H7 (cell line): ENCODE results near the gene KCNMA1. TPM values are rescaled to one million over a fixed set of nuclear protein-coding genes. Genes with fewer than 3 reads are reported as not detected.

Experiments
- DNase-seq: peaks from one replicate; pipeline ENCODE4 v3.0.0; 2012
- H3K27me3 ChIP-seq: 2 replicates; pipeline ENCODE4 v1.6.0; 2011; ENCODE audit warnings: mild to moderate bottlenecking, low read length; ENCODE audit not compliant: control insufficient read depth, insufficient read depth
- H3K36me3 ChIP-seq: replicated peaks from 2 replicates; pipeline ENCODE4 v1.5.1; 2011; ENCODE audit warnings: low read length; ENCODE audit not compliant: control insufficient read depth, insufficient read depth
- H3K4me3 ChIP-seq: 2 replicates; pipeline ENCODE4 v1.5.1; 2011; ENCODE audit warnings: low read depth, mild to moderate bottlenecking, control low read depth, low read length, moderate library complexity; ENCODE audit not compliant: insufficient read depth
- total RNA-seq: library from RNA; depleted of rRNA; stranded (reverse); fragments of >200 nt; shearing (Covaris generic); gene quantifications from 2 replicates; pipeline ENCODE4 v1.2.3, GENCODE V29; 2014

Gene KCNMA1
- total RNA-seq, 1 experiment from 2014 or later: 0.94 TPM

DNA sequence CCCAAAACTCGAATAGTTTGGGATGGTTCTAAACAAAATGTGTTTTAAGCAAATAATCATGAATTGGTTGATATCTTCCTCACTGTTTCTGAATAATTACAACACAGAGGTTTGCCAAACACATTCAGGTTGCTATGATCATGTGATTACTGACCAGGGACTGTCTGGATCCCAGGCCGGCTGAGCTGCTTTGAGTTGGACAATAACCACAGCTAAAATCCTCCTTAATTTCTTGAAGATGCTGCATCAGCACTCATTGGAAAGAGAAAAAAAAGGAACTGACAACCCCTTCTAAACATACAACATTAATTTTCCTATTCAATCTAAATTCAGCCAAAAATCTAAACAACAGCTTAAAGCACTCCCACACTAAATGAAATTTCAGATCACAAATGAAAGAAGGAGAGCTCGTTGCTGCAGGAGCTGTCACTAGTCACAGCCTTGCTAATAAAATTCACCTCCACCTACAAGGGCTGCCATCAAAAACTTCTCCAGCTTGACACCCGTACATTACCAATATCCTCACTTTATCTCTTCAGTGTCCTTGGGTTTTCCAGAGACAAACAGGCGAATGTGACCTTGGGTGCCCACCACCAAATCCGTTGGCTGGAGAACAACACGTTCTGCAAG is 560.2 kb downstream of the KCNMA1 start:
- H3K36me3 ChIP-seq: no peaks in the 10 kb centered on the region
- no peak overlapping the region for H3K4me3 ChIP-seq
- DNase-seq: no peak
- no peaks in the 10 kb centered on the region for H3K27me3 ChIP-seq

- DNase-seq: no peak
- no peaks in the 10 kb centered on the region for H3K27me3 ChIP-seq
- H3K36me3 ChIP-seq: no peaks in the 10 kb centered on the region
- no peak overlapping the region for H3K4me3 ChIP-seq
Observed at GRCh38 chr10:77075926-77076325, 561.7 kb downstream of the KCNMA1 start.

- no peak for DNase-seq
- Histone ChIP-seq H3K4me3 (no peak overlapping the region), H3K36me3 (no peaks in the 10 kb centered on the region), H3K27me3 (no peaks in the 10 kb centered on the region)
Observed at GRCh38 chr10:77074104-77074624, 563.4 kb downstream of the KCNMA1 start.

DNA sequence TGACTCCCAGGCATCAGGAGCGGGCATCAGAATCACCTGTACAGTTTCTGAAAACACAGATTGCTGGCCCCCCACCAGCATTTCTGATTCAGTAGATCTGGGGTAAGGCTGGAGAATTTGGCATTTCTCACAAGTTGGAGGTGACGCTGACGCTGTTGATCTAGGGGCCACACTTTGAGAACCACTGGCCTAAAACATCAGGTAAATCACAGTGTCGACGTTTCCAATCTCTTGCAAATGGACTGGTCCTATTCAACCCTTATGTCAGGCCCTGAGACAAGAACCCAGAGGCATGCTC is 564.0 kb downstream of the KCNMA1 start:
- Histone ChIP-seq H3K36me3 (no peaks in the 10 kb centered on the region), H3K4me3 (no peak overlapping the region), H3K27me3 (no peaks in the 10 kb centered on the region)
- no peak for DNase-seq

DNA sequence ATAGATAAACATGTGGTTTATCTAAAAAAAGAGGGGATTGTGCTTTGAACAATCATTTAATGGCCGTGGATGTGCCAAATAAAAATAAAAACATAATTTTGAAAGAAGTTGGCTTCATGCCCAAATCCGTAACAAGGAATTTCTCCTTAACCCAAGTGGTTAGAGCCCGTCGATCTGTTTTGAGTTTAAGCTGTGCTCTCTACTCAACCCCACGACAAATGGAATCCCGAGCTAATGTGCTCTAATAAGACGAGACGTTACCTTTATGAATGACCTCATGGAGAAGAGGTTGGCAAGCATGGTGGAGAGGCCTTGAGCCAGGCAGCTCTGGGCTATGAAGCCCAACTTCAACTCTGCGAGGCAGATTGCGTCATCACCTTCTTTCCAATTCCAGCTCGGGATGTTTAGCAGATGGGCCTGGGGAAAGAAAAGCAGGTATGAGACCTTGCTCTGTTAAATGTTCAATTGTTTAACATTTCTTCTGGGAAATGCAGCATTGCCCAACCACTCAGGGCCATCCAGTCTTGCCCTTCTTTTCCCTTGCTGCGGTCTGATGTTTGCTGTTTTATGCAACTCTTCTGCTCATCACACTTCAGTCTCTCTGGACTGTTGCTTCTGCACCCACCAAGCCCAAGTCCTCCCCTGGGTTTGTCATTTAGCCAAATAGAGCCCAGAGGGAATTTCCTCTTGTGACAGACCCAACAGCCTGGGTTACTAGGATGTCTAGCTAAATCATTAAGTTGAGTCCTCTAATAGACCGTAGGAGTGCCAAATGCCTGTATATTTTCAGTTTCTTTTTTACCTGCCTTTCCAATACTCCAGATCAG is 564.6 kb downstream of the KCNMA1 start:
- no peaks in the 10 kb centered on the region for H3K36me3 ChIP-seq
- H3K4me3 ChIP-seq: no peak overlapping the region
- DNase-seq: no peak
- H3K27me3 ChIP-seq: no peaks in the 10 kb centered on the region

- Histone ChIP-seq H3K27me3 (no peaks in the 10 kb centered on the region), H3K36me3 (no peaks in the 10 kb centered on the region), H3K4me3 (no peak overlapping the region)
- DNase-seq: no peak
Observed at GRCh38 chr10:77072361-77072835, 565.2 kb downstream of the KCNMA1 start.

DNA sequence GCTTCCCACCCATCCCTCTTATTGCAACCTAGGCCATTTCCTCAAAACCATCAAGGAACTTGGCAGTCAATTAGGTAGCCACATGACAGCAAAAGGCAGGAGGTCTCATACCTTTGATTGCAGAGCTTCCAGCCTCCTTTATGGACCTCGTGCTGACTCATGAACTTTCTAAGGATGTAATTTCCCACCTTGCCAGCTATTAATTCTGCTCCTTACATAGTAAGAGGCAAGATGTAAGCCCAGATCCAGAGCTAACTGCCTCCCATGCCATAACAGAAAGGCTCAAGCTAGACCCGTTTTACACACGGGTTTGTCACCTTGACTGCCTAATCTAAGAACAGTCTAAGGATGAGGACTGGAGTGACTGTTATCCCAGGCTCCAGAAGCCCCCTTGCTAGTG is 565.7 kb downstream of the KCNMA1 start:
- Histone ChIP-seq H3K36me3 (no peaks in the 10 kb centered on the region), H3K27me3 (no peaks in the 10 kb centered on the region), H3K4me3 (no peak overlapping the region)
- DNase-seq: no peak

GRCh38 chr10:77071001-77071511 is 566.6 kb downstream of the KCNMA1 start:
- Histone ChIP-seq H3K4me3 (no peak overlapping the region), H3K36me3 (no peaks in the 10 kb centered on the region), H3K27me3 (no peaks in the 10 kb centered on the region)
- DNase-seq: no peak

GRCh38 chr10:77070346-77070745 is 567.3 kb downstream of the KCNMA1 start:
- no peaks in the 10 kb centered on the region for H3K36me3 ChIP-seq
- H3K4me3 ChIP-seq: no peak overlapping the region
- no peaks in the 10 kb centered on the region for H3K27me3 ChIP-seq
- DNase-seq: no peak

DNA sequence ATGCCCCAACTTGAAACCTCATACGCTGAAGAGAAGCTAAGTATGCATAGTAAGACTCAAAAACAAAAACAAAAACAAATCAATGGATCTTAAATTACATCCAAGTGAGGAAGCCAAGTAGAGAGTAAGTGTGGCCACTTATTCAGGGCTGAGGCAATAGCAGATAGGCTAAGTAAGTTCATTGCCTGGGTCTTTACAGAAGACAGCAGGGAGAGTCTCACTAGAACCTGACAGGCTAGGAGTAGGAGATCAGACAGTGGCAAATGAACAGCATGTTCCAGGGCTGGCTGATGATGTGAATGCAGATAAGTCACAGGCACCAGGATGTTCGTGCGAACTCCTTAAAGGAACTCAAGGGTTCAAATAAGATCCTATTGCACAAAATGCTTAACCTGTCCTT is 568.6 kb downstream of the KCNMA1 start:
- Histone ChIP-seq H3K4me3 (no peak overlapping the region), H3K36me3 (no peaks in the 10 kb centered on the region), H3K27me3 (no peaks in the 10 kb centered on the region)
- DNase-seq: no peak

DNA sequence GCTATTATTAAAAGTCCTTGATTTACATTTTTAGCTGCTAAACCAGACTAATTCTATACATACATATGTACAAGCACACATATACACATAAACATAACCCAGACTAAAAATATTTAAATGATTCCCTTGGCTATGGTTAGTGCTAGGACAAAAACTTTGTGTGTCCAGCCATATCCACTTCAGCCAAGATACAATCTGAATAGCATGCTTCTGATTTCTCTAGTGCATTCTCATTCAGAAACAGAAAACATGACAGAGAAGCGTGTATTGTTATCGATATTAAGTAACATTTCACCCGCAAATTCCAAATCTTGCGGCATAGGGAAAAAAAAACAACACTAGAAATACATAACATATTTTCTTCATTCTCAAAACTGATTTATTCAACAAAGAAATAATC is 569.3 kb downstream of the KCNMA1 start:
- Histone ChIP-seq H3K27me3 (no peaks in the 10 kb centered on the region), H3K36me3 (no peaks in the 10 kb centered on the region), H3K4me3 (no peak overlapping the region)
- DNase-seq: no peak

DNA sequence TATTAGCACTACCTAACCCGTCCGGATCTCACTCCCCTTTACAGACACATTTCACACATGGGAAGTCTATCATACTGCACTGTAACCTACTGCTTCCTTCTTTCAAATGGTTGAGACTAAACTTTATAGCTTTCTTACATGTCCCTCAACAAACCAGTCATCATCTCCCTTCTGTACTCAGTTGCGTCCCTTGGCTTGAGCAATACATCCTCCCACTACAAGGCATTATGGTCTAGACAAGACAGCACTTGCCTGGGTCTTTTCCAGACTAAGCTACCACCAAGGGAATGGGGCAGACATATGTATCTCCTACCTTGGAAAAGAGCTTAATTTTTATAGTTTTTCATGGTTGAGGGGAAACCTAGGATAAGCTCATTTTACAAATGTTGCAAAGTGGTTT is 575.2 kb downstream of the KCNMA1 start:
- DNase-seq: no peak
- H3K27me3 ChIP-seq: no peaks in the 10 kb centered on the region

DNA sequence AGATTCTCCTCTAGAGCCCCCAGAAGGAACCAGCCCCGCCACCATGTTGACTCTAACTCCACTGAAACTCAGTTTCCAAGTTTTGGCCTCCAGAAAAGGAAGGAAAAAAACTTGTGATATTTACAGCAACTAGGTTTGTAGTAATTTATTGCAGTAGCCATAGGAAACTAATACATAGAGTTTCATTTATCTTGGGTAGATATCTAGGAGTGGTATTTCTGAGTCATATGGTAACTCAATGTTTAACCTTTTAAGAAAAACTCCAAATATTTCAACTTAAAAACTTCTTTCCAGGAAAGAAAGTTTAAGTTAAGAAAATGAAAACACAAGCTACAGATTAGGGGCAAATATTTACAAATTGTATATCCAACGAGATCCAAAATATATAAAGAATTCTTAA is 576.7 kb downstream of the KCNMA1 start:
- Histone ChIP-seq H3K4me3 (no peak overlapping the region), H3K27me3 (no peaks in the 10 kb centered on the region), H3K36me3 (no peaks in the 10 kb centered on the region)
- no peak for DNase-seq

More for the DNA sequence above, 575.2 kb downstream of the KCNMA1 start:
- Histone ChIP-seq H3K36me3 (no peaks in the 10 kb centered on the region), H3K4me3 (no peak overlapping the region)

GRCh38 chr10:77056650-77057049 is 581.0 kb downstream of the KCNMA1 start:
- no peak for DNase-seq
- no peaks in the 10 kb centered on the region for H3K36me3 ChIP-seq

DNA sequence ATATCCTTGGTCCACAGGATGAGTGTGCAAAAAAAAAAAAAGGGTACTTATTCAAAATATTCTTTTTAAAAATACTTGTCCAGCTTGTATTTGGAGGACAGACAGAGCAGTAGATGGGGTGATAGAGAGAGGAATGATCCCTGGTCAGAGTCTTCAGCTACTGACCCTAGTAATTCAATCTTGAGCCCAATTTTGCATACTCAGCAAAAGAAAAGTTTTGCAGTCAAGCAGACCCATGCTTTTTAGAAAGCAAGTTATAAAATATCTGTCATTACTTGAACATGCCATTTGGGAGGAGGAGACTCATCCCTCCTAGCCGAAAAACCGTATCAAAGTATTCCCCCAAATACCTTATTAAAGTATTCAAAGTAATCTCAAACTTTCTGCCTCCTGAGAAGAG is 585.0 kb downstream of the KCNMA1 start:
- Histone ChIP-seq H3K4me3 (no peak overlapping the region), H3K27me3 (no peaks in the 10 kb centered on the region), H3K36me3 (no peaks in the 10 kb centered on the region)
- DNase-seq: no peak

More at GRCh38 chr10:77056650-77057049, 581.0 kb downstream of the KCNMA1 start:
- no peaks in the 10 kb centered on the region for H3K27me3 ChIP-seq
- H3K4me3 ChIP-seq: no peak overlapping the region
